Astrocyte of the cerebellum (primary cell): ENCODE measurements around the gene RASA3.
"Not testable (repeated sequence)": the region's sequence is repeated elsewhere in the genome, so short reads cannot be mapped to it uniquely, and the experiment has no call there.

Experiments used
- DNase-seq: peaks from one replicate; pipeline ENCODE4 v3.0.0-alpha.2; 2011; ENCODE audit warnings: low read depth
- H3K4me3 ChIP-seq: 2 replicates; pipeline ENCODE4 v1.5.1; 2011; ENCODE audit warnings: mild to moderate bottlenecking, low read depth, low read length, moderate library complexity
- CTCF ChIP-seq: IDR thresholded peaks from 2 replicates; pipeline ENCODE4 v1.5.1; 2012; ENCODE audit warnings: low read length, low read depth, moderate library complexity, mild to moderate bottlenecking; ENCODE audit errors: missing control alignments
- in situ Hi-C: cut with HindIII; loops from 2 replicates; pipeline ENCODE4 v1.10.0; 2017; ENCODE audit warnings: low sequenced_read_pairs

The RASA3 gene

DNA sequence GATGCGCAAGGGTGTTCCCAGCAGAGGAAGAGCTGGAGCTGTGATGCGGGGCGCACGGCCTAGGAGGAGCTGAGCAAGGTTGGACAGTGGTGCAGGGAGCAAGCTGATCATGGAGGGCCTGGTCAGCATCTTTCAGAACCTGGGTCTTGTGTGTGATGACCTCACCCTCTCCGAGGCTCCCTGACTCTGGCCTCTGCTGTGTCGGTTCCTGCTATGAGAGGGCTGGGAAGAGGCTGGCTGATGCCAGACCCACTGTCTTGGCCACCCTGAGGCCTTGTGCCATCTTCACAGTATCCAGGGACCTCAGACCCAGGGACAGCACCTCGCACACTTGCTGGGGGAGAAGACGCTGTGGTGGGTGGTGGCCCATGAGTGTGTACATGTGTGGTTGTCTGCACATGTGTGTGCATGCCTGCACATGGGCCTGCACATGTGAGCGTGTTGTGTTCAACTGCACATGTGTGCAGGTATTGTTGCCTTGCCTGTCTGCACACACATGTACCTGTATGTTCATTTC lies 142.0 kb downstream of the RASA3 start:
- in situ Hi-C loops = no loop called here
- no peak overlapping the region for H3K4me3 ChIP-seq
- no peak for TF ChIP-seq CTCF
- DNase-seq = no peak

DNA sequence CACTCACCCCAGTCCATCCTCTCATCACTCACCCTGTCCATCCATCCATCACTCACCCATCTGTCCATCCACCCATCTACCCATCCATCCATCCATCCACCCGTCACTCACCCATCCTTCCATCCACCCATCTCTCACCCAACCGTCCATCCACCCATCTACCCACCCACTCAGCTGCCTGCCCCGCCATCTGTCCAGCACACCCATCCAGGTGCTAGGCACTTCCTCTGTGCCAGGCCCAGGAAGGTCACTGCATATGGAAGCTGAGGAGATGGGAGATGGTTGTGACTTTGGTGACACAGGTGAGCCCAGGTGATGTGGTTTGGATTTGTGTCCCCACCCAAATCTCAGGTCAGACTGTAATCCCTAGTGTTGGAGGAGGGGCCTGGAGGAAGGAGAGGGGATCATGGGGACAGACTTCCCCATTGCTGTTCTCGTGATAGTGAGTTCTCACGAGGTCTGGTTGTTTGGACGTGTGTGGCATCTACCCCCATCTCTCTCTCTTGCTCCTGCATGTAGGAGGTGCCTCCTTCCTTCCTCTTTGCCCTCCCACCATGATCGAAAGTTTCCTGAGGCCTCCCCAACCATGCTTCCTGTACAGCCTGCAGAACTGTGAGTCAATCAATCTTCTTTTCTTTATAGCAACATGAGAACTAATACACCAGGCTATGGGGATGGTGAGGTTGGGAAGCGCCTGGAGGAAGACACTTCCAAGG lies 142.7 kb downstream of the RASA3 start:
- in situ Hi-C loops = no loop called here
- DNase-seq = no peak
- TF ChIP-seq CTCF = no peak
- no peak overlapping the region for H3K4me3 ChIP-seq

GRCh38 chr13:113988859-113989258 lies 143.6 kb downstream of the RASA3 start:
- in situ Hi-C loops, H3K4me3 ChIP-seq, DNase-seq: not testable (repeated sequence)

GRCh38 chr13:113982296-113982661 lies 150.1 kb downstream of the RASA3 start:
- H3K4me3 ChIP-seq = no peak overlapping the region
- no peak for TF ChIP-seq CTCF
- in situ Hi-C loops = no loop called here
- DNase-seq = no peak

GRCh38 chr13:113981611-113982295 lies 150.7 kb downstream of the RASA3 start:
- no peak for TF ChIP-seq CTCF
- in situ Hi-C loops = no loop called here
- no peak overlapping the region for H3K4me3 ChIP-seq
- no peak for DNase-seq

DNA sequence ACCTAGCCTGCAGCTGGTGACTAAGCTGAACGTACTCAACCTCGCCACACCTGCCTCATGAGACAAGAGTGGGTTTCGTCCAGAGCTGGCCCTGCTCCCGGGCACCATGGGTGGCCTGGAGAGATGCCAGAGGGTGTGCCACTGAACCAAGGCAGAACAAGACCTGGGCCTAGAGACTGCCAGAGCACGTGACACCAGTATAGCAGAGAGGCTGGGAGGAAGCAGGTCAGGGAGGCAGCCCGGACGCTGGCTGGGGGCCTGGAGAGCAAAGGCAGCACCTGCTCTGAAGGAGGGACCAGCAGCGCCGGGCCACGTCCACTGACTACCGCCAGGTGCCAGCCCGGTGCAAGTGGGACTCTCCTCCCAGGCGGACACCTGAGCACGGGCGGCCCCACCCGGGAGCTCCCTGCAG lies 151.2 kb downstream of the RASA3 start:
- no peak for TF ChIP-seq CTCF
- peak; percentile 70 for DNase-seq
- in situ Hi-C loops = no loop called here

DNA sequence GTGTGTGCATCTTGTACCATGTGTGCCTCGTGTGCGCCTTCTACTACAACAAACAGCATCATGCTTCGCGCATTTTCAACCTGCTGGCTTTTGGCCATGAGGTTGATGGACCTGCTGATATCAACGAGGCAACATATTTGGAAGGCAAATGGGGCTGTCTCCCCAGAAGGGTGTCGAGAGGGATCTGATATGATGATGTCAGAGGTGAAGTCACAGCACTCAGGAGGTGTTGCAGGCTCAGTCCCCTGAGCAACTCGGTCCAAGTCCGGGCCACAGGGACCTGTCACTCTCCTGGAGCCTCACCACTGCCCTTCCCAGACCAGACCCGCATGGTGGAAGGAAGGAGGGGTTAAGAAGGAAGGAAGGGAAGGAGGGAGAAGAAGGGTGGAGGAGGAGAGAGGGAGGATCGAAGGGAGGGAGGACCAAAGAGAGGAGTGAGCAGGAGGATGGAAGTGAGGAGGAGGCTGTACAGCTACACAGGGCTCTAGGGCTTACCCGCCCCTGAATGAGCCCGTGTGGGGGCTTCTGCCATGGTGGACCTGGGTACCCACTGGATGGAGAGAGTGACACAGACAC lies 151.8 kb downstream of the RASA3 start:
- no peak for TF ChIP-seq CTCF
- no peak for DNase-seq
- in situ Hi-C loops = no loop called here
- H3K4me3 ChIP-seq = no peak overlapping the region

More for the DNA sequence above, 151.2 kb downstream of the RASA3 start:
- no peak overlapping the region for H3K4me3 ChIP-seq
